HG02852 (cell line): Measurements from ENCODE around the gene C17orf50.

ENCODE experiments used
- ATAC-seq: cut with Tn5 transposase; IDR thresholded peaks from one replicate; pipeline ENCODE4 v1.9.1; 2021; ENCODE audit warnings: mild to moderate bottlenecking, moderate library complexity; ENCODE audit not compliant: unreplicated experiment

C17orf50 gene

DNA sequence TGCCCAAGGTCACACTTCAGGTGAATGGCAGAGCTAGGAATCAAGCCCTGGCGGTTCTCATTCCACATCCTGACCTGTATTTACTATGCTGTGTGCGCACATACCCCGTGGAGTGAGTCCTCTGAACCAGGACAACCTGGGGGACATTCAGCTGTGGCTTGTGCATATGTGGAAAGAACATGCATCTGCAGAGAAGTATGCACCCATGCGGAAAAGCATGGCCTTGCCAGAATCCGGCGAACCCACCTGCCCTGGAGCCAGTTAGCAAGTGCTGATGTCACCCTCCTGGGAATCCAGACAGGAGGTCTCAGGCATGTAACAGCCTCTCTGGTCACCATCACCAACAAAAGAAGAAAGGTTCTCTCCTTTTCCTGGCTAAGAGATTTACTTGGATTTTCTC lies 27.3 kb upstream of the C17orf50 start:
- no peak for ATAC-seq

DNA sequence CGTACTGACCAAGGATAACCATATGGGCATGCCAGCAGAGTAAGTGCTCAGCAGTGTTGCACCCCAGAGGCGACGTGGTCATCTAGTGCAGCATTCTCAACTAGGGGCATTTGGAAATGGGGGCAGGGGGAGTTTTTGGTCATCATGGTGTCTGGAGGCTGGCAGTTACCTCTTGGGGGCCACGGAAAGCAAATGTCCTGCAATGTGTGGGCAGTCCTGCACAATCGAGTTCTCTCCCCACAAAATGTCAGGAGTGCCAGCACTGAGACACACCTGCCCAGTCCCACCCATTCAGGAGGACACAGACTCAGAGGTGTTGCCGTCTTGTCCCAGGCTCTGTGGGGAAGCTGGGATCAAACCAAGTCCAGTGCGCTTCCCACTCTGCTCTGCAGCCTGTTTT lies 26.3 kb upstream of the C17orf50 start:
- no peak for ATAC-seq

DNA sequence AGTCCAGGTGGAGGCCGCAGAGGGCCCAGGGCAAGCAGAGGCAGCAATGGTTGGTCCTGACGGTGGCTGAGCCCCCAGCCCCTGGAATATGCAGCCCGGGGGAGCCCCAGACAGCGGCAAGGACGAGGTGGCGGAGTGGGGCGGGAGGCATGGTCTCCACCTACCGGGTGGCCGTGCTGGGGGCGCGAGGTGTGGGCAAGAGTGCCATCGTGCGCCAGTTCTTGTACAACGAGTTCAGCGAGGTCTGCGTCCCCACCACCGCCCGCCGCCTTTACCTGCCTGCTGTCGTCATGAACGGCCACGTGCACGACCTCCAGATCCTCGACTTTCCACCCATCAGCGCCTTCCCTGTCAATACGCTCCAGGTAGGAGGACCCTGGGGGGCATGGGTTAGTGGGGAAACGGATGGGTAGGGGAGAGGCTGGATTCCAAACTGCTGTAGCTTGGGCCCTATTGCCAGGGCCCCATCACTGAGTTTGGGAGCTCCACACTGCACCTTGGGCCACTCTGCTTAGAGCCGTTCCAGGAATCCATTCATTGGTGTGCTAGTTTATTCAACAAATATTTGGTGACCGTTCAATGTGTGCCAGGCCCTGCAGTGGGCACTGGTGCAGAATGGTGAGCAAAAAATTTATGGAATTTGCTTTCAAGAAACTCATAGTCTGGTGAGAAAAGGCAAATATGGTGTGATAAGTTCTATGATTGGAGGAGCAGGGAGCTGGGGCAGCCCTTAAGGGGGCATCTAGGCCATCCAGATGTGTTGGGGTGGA lies 25.5 kb upstream of the C17orf50 start:
- no peak for ATAC-seq

DNA sequence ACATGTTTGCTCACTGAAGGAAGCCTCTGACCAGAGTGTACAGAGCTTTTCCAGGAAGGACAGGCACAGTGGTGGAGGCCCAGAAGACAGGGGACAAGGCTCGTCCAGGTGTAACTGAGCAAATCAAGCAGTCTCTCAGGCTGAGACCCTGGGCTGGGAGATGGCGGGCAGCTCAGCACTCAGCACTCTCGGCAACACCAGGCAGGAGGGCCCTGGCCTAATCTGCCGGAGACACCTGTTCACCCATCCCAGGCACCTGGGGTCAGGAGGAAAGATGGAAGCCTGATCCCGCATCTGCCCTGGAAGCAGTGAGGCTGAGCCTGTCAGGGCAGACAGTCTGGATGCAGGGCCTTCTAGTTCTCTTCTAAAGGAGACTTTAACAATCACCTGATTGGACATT lies 24.5 kb upstream of the C17orf50 start:
- ATAC-seq, result no peak

DNA sequence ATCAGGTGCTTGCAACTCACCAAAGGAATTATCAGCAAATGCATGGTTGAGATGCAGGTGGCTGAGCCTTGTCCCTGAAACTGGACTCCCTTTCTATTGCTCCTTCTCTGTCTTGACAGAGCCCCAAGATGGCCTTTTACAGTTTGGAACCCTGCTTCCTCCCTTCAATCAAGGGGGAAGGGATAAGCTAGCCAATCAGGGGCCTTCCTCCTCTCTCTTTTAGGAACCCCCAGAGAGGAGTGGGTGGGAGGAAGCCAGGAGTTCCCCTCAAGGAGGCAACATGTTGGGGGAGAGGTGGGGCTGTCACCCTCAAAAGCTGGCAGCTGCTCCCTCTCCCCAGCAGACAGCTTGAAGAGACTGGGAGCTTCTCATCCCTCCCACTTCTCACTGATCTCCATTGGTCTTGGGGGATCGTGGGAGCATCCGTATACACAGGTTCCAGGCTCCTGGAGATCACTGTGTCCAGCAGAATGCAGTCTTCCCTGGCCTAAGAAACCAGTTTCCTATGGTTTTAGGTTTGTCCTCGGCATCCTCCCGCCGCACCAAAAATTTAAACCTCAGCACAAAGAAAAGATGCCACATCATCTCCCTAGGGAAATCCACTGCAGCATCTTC lies 22.1 kb upstream of the C17orf50 start:
- no peak for ATAC-seq

DNA sequence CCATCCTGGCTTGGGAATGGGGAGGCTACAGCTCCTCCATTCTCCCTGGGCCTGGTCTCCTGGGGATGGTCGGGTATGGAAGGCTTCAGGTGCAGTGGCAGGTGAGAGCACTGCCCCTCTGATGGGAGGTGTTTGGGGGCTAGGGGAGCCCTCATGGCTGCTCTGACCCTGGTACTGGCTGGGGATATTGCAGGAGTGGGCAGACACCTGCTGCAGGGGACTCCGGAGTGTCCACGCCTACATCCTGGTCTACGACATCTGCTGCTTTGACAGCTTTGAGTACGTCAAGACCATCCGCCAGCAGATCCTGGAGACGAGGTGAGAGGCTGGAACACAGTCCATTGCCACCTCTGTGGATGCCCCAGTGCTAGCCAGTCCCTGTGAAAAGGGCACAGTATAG lies 20.5 kb upstream of the C17orf50 start:
- ATAC-seq, result no peak

DNA sequence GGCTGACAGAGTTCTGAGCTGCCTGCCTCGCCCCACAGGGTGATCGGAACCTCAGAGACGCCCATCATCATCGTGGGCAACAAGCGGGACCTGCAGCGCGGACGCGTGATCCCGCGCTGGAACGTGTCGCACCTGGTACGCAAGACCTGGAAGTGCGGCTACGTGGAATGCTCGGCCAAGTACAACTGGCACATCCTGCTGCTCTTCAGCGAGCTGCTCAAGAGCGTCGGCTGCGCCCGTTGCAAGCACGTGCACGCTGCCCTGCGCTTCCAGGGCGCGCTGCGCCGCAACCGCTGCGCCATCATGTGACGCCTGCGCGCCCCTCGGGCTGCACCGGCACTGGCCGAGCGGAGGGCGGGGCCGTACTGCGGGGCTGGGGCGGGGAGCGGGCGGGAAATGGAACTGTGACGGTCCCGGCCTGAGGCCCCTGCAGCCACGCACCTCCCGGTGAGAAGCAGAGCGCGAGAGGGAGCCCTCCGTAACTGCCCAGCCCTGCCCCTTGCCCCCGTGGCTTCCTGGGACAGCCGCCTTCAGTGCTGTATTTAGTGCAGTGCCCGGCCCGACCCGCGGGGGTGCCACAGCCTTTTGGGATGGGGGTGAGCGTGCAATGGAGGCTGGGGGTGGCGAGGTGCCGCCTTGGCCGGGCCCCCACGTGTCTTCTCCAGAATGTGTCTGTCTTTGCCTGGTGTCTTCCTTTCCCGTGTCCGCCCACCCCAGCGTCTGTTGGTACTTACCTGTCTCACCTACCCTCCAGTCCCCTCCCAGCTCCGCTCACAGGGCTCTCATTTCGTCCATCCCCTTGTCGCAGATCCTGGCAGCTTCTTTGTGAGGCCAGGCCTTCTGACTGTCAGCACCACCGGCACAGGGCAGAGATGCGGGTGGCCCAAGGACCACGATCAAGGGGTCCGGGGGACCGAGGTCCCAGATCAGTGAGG lies 19.4 kb upstream of the C17orf50 start:
- no peak for ATAC-seq

DNA sequence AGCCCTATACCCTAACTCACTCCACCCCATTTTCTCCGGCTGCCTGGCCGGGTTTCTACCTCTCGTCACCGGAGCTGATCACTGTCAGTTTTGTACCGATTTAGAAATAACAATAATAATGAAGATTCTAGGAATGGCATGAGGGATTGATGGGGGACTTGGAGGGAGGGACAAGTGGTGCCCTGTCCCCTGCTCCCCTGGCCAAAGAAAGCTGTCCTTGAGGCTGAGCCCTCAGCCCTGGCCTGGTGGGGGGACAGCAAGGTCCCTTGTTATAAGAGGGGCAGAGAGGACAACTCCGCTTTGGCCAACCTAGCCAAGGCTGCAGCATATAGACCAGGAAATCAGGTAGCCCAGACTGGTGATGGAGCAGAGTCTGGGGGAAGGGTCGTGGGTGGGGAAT lies 18.2 kb upstream of the C17orf50 start:
- no peak for ATAC-seq

DNA sequence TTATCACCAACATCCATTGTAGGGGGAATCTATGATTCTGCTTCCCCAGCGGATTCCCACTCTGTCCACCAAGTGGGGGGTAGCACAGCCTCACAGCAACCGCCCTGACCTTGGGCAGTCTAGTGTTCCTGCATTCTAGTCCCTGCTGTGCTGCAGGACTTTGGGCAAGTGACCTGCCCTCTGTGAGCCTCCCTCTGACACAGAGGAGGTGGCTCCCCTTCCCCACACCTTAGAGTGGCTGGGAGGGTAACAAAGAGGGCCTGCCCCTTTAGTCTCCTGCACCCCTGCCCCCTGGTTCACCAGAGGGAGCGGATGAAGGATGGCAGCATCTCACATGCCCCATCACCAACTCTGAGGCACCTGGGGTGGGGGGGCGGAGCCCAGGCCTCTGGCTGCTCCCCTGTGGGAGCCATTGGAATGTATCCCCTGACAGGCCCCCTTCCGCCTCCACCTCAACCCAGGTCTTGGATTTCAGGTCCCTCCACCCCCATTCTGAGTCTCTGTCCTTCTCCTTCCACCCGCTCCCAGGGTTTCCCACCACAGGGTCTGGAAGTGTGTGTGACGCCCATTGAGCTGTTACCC lies 17.7 kb upstream of the C17orf50 start:
- ATAC-seq, result no peak

DNA sequence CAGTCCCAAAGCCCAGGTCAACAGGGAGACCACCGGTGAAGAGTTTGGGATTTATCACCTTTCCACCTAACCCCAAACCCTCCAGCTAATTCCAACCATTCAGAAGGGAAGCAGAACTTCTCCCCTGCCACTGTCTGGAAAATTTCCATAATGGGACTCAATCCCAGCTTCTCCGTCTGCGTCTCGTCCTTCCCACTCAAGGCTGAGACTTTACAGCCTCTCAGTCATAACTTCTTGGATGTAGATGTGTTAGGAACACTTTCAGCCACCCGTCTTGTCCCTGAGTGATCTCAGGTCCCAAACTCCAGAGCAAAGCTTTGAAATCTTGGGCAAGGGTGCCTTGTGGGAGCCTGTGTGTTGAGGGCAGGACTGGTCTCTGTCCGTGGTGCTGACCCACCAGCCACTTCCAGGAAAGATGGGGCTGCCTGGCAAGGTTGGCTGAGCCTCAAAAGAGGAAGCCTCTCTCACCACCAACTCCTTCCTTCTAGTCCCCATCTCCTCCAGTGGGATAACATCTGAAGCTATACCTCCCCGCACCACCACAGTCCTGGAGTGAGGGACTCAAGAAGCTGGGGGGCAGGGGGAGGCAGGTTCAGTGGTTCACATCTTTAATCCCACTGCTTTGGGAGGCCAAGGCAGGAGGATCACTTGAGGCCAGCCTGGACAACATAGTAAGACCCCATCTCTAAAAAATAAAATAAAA lies 16.9 kb upstream of the C17orf50 start:
- ATAC-seq, result no peak

DNA sequence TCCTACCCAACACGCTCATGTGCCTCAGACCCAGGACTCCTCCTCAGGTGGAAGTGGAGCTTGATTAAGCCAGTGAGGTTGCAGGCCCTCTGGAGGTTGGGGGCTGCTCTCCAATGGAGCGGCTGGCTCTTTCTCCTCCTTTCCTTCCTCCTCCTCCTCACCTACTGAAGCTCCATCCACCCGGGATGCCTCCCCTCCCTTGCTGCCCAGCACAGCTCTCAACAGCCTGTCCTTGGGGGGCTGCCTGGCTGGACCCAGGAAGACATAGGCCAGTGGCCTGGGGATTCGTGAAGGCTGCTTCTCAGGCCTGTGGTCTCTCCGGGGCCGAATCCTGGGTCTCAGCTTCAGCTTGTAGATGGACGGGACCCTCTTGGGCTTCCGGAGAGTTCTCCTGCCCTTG lies 15.9 kb upstream of the C17orf50 start:
- ATAC-seq, result no peak

DNA sequence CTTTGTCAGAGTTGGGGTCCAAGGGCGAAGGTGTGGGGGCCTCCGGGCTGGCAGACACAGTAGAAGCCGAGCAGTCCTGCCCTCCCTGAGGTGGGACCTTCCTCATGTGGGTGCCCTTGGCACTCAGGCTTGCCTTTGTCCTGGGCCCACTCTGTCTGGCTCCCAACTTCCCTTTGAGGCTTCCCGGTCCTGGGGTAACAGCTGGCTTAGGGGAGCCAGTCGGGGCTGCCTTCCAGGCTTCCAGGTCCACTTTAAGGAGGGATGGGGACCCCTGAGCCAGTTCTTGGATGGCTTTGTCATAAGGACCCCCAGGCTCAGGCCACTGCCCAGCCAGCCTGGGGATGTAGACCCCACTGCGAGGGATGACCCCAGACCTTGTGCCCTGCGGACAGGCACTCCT lies 15.4 kb upstream of the C17orf50 start:
- no peak for ATAC-seq

DNA sequence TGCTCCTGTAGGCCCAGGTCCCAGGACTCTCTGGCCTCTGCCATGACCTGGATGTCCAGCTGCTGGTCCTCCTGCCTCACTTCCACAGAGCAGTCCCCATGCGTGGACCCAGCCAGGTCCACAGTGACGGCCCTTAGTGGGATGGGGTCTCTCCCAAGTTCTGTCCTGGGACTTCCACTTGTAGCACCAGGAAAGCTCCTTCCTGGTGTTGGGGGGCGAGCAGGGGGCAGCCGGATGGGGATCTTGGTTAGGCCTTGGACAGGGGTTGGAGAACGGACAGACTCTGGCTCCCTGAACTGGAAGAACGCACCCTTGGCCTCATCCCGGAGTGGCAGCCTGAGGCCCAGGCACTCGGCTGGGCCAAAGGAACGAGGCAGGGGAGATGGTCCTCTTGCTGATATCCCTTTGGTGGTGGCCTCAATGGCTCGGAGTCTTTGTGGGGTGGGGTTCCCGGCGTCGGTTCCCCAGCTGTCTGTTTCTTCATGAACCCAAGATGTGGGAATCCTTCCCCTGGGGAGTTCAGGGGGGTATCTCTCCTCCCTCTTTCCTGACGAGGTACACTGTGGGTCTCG lies 14.9 kb upstream of the C17orf50 start:
- ATAC-seq, result no peak

DNA sequence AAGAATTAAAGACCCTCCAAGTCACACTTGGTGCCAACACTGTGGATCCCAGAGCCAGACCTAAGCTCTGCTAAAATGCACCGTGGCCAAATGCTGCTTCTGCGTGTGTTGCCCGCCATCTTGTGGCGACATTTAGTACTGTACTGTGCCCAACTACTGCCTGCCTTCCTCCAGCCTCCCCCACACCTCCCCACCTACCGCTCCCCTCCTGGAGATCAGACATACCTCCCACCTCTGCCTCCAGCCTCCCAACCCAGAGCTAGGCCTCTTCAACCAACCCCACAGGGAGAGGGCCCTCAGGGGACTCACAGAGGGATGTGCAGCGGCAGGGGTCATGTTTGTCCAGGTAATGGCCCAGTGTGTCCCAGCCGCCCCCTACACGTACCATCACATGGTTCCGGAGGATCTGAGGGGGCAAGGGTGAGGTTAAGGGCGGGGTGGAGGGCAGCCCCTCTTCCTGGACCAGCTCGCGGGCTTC lies 13.1 kb upstream of the C17orf50 start:
- ATAC-seq, result no peak

DNA sequence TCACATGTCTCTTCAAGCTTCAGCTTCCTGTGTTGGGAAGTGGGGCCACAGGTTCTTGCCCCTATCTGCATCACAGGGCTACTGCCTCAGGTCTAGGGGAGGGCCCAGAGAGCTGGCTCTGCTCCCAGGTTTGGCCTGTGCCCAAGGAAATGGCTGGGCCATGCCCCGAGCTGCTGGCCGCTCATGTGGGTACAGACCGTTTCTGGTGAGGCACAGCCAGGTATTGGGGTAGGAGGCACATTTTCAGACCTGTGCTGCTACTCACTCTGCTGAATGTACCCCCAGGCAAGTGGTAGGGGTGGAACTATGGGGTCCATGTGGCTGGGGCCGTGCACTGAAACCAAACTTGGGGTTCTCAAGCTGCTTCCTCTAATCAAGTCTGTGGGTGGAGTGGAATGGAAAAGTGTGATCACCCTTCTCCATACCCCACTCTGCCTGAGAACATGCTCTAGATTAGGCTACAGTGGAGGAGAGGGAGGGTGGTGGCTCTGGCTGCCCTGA lies 12.3 kb upstream of the C17orf50 start:
- ATAC-seq, result no peak

DNA sequence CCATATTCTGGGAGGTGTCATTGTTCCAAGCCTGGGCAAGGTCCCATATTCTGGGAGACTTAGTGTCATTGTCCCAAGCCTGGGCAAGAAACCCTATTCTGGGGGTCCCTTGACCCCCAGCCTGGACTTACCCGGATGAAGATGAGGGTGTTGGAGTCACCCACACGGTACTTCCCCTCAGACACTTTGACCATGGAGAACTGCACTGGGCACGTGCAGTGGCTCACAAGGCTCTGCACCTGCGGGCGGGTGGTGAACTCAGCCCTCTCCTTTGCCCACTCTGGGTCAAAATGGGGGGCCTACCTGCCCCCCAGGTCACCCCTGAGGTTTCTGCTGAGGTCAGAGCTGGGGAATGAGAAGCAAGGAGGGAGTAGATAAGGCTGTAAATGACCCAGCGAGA lies 11.7 kb upstream of the C17orf50 start:
- no peak for ATAC-seq

DNA sequence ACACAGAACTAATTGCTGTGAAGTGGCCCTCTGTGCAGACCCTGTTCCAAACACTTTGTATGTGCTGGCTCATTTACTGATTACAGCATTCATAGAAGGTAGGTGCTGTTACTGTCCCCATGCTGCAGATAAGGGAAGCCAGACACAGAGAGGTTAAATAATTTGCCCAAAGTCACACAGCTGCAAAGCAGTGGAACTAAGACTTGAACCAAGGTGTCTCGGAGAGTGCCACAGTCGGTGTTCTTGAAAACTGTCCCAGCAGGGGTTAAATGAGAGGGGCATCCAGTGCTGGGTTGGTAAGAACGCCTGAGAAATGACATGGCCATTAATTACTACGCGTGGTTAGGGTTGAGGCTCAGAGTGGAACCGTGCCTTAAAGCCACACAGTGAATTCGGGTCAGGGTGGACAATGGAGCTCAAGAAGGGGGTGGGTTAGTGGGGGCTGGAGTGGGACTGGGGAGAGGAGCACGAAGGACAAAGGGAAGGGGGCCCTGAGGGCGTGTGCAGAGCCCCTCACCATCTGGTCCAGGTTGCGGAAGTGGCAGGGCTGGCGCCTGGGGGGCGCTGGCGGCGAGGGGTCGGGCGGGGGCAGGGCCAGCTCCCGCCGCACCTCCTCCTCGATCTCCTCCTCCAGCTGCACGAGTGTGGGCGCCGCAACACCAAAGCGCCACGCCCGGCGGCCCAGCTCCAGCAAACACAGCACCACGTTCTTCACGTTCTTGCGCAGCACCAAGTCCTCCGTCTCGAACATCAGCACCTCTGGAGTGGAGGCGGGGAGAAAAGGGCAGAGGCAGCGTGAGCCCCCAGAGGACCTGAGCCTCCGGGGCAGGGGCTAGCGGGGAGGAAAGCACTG lies 10.9 kb upstream of the C17orf50 start:
- ATAC-seq, result no peak

DNA sequence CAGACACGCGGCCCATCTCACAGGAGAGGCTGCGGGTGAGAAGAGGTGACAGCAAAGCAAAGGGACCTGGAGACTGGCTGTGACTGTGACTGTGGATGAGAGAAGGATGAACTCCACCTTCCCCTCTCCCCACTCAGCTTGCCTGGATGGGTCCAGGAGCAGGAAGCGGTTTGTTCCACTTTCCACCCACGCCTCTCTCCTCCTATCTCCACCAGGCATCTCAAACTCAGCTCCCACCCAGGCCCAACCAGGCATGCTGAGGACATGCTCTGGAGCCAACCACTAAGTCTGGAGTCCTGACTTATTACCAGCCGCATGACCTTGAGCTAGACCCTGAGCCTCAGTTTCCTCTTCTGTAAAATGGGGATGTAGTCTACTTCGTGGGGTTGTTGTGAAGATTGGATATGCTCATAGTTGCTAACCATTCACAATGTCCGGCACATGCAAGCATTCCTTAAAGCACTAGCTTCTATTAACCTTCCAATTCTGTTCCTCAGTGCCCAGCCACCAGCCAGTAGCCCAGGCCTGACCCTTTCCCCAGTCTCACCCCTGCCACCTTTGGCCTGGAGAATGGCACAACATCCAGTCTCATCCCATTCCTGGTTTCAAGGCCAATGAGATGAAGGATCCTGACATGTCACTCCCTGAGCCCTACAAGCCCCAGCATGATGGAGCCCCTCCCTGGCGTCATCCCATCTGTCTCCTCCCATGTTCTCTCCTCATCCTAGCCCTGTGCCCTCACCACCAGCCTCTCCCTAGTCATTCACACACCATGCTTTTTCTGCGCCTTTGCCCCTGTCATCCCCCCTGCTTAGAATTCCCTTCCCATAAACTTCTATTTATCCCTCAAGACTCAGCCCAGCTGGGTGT lies 9.9 kb upstream of the C17orf50 start:
- ATAC-seq, result no peak
